AG09309 (cell line): ENCODE measurements around the gene NEAT1.

Experiments used
- DNase-seq: peaks from one replicate; pipeline ENCODE4 v3.0.0-alpha.2; 2010; ENCODE audit warnings: low read depth
- H3K4me3 ChIP-seq: 2 replicates; pipeline ENCODE4 v1.5.1; 2011; ENCODE audit warnings: mild to moderate bottlenecking, low read depth, low read length, moderate library complexity; ENCODE audit not compliant: control insufficient read depth
- CTCF ChIP-seq: IDR thresholded peaks from 2 replicates; pipeline ENCODE4 v1.5.1; 2011; ENCODE audit warnings: mild to moderate bottlenecking, low read depth, low read length, inconsistent platforms; ENCODE audit not compliant: insufficient read depth, control insufficient read depth; ENCODE audit errors: missing control alignments

The NEAT1 gene

GRCh38 chr11:65382033-65382803, 40.4 kb upstream of the NEAT1 start, which contains the start of gene SLC25A45:
Gene SLC25A45 (minus strand): TSS chr11:65382646. CDS start chr11:65381951, 695 bp downstream.
- TF ChIP-seq CTCF: peak; percentile 85
- peak; percentile 95 for DNase-seq
- peak within 1 kb of the TSS; percentile 45 for H3K4me3 ChIP-seq

GRCh38 chr11:65382804-65383368, 39.7 kb upstream of the NEAT1 start:
- DNase-seq: no peak
- H3K4me3 ChIP-seq: peak overlapping the region; percentile 35

GRCh38 chr11:65383778-65384177, 38.8 kb upstream of the NEAT1 start:
- no peak for DNase-seq
- no peak overlapping the region for H3K4me3 ChIP-seq
- no peak for TF ChIP-seq CTCF

More at GRCh38 chr11:65382804-65383368, 39.7 kb upstream of the NEAT1 start:
- TF ChIP-seq CTCF: no peak

- no peak for TF ChIP-seq CTCF
- no peak overlapping the region for H3K4me3 ChIP-seq
- DNase-seq: no peak
Measured at GRCh38 chr11:65384301-65384889, 38.2 kb upstream of the NEAT1 start.

GRCh38 chr11:65386307-65387140, 36.1 kb upstream of the NEAT1 start, which contains the start of gene FRMD8:
Gene FRMD8 (plus strand): TSS chr11:65386637. CDS start chr11:65387037, 400 bp downstream.
- H3K4me3 ChIP-seq: peak within 1 kb of the TSS; percentile 89
- no peak for DNase-seq
- no peak for TF ChIP-seq CTCF

GRCh38 chr11:65388731-65389130, 33.9 kb upstream of the NEAT1 start:
- no peak for TF ChIP-seq CTCF
- H3K4me3 ChIP-seq: no peak overlapping the region
- no peak for DNase-seq
